ENCODE measurements around the gene MUC6. TPM values are rescaled to one million over a fixed set of nuclear protein-coding genes. Genes with fewer than 3 reads are reported as not detected.
A peak's percentile ranks its signal among the peaks of the same experiment; 100 is the strongest.
"Not testable (repeated sequence)": the region's sequence is repeated elsewhere in the genome, so short reads cannot be mapped to it uniquely, and the experiment has no call there.

The MUC6 gene
- total and polyA plus RNA-seq, 8 donors, result 0.34 to 1.0 (median 0.56) TPM; not detected in 2

- Histone ChIP-seq H3K4me3 (no peak overlapping the region), H3K36me3 (no peaks in the 10 kb centered on the region), H3K9me3 (no peaks in the 10 kb centered on the region), H3K4me1 (no peaks in the 10 kb centered on the region), H3K27ac (no peak overlapping the region), H3K27me3 (no peaks in the 10 kb centered on the region)
- DNase-seq (no peak), ATAC-seq (no peak)
- intact Hi-C loops (cut with DNase I), result no loop called here
- TF ChIP-seq, protein P1, sequence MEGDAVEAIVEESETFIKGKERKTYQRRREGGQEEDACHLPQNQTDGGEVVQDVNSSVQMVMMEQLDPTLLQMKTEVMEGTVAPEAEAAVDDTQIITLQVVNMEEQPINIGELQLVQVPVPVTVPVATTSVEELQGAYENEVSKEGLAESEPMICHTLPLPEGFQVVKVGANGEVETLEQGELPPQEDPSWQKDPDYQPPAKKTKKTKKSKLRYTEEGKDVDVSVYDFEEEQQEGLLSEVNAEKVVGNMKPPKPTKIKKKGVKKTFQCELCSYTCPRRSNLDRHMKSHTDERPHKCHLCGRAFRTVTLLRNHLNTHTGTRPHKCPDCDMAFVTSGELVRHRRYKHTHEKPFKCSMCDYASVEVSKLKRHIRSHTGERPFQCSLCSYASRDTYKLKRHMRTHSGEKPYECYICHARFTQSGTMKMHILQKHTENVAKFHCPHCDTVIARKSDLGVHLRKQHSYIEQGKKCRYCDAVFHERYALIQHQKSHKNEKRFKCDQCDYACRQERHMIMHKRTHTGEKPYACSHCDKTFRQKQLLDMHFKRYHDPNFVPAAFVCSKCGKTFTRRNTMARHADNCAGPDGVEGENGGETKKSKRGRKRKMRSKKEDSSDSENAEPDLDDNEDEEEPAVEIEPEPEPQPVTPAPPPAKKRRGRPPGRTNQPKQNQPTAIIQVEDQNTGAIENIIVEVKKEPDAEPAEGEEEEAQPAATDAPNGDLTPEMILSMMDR (IDR thresholded peaks at IDR 0.05), result no peak
Observed at GRCh38 chr11:1019321-1019910, 17.1 kb downstream of the MUC6 start.

DNA sequence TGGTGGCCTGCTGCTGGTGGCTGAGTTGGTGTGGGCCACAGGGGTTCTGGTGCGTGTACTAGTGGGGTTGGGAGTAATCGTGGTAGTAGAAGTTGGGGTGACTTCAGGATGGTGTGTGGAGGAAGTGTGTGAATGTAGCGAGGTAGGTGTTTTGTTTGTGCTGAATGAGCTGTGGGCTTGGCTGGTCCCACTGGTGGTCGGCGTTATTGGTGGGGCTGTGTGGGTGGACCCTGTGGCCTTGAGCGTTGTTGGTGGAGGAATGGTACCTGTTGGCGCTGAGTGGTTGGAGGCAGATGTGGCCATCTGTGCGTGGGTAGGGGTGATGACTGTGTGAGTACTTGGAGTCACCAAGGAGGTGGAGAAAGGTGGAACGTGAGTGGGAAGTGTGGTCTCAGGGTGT lies 18.4 kb downstream of the MUC6 start:
- intact Hi-C loops (cut with DNase I), result no loop called here
- no peak overlapping the region for H3K27ac ChIP-seq
- TF ChIP-seq, protein P1 (IDR thresholded peaks at IDR 0.05), result no peak

GRCh38 chr11:1017269-1018005 lies 19.1 kb downstream of the MUC6 start:
- Histone ChIP-seq H3K4me1 (no peaks in the 10 kb centered on the region), H3K36me3 (peaks cover 0 to 12% of the 10 kb centered on the region in 2 donors), H3K27ac (no peak overlapping the region), H3K9me3 (no peaks in the 10 kb centered on the region), H3K4me3 (no peak overlapping the region), H3K27me3 (no peaks in the 10 kb centered on the region)
- TF ChIP-seq, protein P1 (IDR thresholded peaks at IDR 0.05), result no peak
- peak; percentile 8 for ATAC-seq
- no peak for DNase-seq
- intact Hi-C loops (cut with DNase I), result no loop called here

More for the DNA sequence above, 18.4 kb downstream of the MUC6 start:
- DNase-seq (no peak), ATAC-seq (no peak)
- Histone ChIP-seq H3K9me3 (no peaks in the 10 kb centered on the region), H3K36me3 (peaks cover 0 to 9% of the 10 kb centered on the region in 2 donors), H3K4me3 (no peak overlapping the region), H3K27me3 (no peaks in the 10 kb centered on the region), H3K4me1 (no peaks in the 10 kb centered on the region)

- not testable (repeated sequence) for DNase-seq
Observed at GRCh38 chr11:1016610-1017126, 19.9 kb downstream of the MUC6 start.

GRCh38 chr11:1015826-1016545 lies 20.5 kb downstream of the MUC6 start:
- Histone ChIP-seq H3K4me3 (no peak overlapping the region), H3K9me3 (no peaks in the 10 kb centered on the region), H3K4me1 (no peaks in the 10 kb centered on the region), H3K36me3 (peaks cover 0 to 26% of the 10 kb centered on the region in 2 donors), H3K27me3 (no peaks in the 10 kb centered on the region), H3K27ac (no peak overlapping the region)
- intact Hi-C loops (cut with DNase I), result no loop called here
- TF ChIP-seq, protein P1 (IDR thresholded peaks at IDR 0.05), result no peak
- no peak for ATAC-seq
- no peak for DNase-seq

More at GRCh38 chr11:1016610-1017126, 19.9 kb downstream of the MUC6 start:
- H3K9me3 ChIP-seq; intact Hi-C loops (cut with DNase I); H3K27ac ChIP-seq; H3K27me3 ChIP-seq; H3K4me3 ChIP-seq; H3K4me1 ChIP-seq: not testable (repeated sequence)
- ATAC-seq, result peak; percentile 18
- H3K36me3 ChIP-seq, result peaks cover 0 to 20% of the 10 kb centered on the region in 2 donors
